AG04449 (cell line): ENCODE data around the gene FNDC11.

Source experiments
- CTCF ChIA-PET: fragments of 350-600 bp; formaldehyde crosslinking; extraction: SDS; loops from one replicate; lab custom pipeline; 2021; ENCODE audit warnings: antibody characterized with exemption; lab: Yijun Ruan, JAX
- POLR2A ChIA-PET: fragments of 400-600, 350-600 bp; formaldehyde crosslinking; extraction: SDS; loops from one replicate; lab custom pipeline; 2020; ENCODE audit warnings: antibody characterized with exemption, inconsistent platforms; lab: Yijun Ruan, JAX
- DNase-seq: peaks from one replicate; pipeline ENCODE4 v3.0.0-alpha.2; 2010; ENCODE audit warnings: low read depth, low spot score
- H3K4me3 ChIP-seq: 2 replicates; pipeline ENCODE4 v1.5.1; 2011; ENCODE audit warnings: low read depth, mild to moderate bottlenecking, control low read depth, low read length
- TF ChIP-seq, protein P1 (sequence below): IDR thresholded peaks from one replicate; pipeline ENCODE4 v1.5.1; 2011; ENCODE audit warnings: mild to moderate bottlenecking, moderate library complexity, low read length, control low read depth, inconsistent platforms; ENCODE audit not compliant: insufficient read depth; ENCODE audit errors: missing control alignments

FNDC11 gene, protein sequence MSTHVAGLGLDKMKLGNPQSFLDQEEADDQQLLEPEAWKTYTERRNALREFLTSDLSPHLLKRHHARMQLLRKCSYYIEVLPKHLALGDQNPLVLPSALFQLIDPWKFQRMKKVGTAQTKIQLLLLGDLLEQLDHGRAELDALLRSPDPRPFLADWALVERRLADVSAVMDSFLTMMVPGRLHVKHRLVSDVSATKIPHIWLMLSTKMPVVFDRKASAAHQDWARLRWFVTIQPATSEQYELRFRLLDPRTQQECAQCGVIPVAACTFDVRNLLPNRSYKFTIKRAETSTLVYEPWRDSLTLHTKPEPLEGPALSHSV

DNA sequence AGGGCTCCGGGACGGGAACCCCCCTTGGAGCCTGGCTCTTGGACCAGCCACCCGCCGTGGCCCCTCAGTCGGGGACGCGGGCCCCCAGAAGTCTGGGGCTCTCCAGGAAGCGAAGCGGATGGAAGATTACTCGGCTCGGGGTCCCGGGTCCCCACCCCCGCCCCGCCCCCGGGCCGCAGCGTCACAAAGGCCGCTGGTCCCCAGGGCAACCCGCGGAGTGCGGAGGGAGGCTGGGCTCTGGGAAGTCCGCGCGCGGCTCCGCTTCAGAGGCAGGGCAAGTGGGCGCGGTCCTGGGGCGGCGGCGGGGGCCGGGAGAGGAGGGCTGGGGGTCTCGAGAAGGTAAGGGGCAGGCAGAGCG lies at the start of gene FNDC11:
FNDC11 (plus strand) TSS at position 227 of the 358 bp plus-strand sequence. CDS start 1,505 bp downstream, outside the sequence.
- POLR2A ChIA-PET: no interaction called here
- CTCF ChIA-PET: no interaction called here
- no peak for DNase-seq
- H3K4me3 ChIP-seq: peak within 1 kb of the TSS; percentile 61
- TF ChIP-seq, protein P1, sequence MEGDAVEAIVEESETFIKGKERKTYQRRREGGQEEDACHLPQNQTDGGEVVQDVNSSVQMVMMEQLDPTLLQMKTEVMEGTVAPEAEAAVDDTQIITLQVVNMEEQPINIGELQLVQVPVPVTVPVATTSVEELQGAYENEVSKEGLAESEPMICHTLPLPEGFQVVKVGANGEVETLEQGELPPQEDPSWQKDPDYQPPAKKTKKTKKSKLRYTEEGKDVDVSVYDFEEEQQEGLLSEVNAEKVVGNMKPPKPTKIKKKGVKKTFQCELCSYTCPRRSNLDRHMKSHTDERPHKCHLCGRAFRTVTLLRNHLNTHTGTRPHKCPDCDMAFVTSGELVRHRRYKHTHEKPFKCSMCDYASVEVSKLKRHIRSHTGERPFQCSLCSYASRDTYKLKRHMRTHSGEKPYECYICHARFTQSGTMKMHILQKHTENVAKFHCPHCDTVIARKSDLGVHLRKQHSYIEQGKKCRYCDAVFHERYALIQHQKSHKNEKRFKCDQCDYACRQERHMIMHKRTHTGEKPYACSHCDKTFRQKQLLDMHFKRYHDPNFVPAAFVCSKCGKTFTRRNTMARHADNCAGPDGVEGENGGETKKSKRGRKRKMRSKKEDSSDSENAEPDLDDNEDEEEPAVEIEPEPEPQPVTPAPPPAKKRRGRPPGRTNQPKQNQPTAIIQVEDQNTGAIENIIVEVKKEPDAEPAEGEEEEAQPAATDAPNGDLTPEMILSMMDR: no peak

DNA sequence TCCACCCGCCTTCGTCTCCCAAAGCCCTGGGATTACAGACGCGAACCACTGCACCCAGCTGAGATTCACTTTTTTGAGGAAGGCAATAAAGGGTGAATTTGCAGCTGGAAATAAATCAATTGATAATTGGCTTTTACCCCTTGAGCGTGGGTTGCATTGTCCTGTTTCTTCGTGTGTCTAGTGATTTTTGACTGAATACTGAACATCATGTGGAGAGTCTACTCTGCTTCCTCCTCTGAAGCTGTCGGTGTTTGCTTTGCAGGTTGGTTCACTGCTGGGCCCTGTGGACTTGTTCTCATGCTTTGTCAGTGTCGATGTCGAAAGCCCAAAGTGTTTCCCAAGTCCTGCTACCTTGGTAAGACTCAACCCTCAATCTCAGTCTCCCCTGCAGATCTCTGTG lies 49.3 kb upstream of the FNDC11 start:
- DNase-seq: no peak
- POLR2A ChIA-PET: no interaction called here
- no peak overlapping the region for H3K4me3 ChIP-seq
- CTCF ChIA-PET: interaction anchor here (0.9 to 2.9 kb wide), 2 partner anchors 8 to 469 kb away, joined by 3 to 19 read pairs; no protein-coding TSS in a partner anchor
- TF ChIP-seq, protein P1: no peak

DNA sequence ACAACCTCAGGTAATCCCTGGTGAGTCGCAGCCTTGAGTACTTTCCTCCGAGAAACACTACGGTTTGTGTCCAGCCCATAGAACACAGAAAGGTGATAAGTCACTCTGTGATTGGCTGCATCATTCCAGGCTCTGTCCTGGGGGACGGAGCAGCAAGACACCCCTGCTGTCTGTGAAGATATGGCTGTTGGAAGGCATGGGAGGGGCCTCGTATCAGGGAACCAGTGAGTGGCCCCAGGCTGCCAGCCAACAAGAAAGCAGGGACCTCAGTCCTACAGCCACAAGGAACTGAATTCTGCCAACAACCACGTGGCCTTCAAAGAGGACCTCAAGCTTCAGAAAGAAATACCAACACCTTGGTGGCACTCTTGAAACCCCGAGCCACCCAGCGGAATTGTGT lies 48.7 kb upstream of the FNDC11 start:
- H3K4me3 ChIP-seq: no peak overlapping the region
- ChIA-PET CTCF (interaction anchor here (2.9 kb wide), 1 partner anchor 8 kb away, joined by 19 read pairs; no protein-coding TSS in a partner anchor), POLR2A (no interaction called here)
- TF ChIP-seq, protein P1: no peak
- DNase-seq: no peak

DNA sequence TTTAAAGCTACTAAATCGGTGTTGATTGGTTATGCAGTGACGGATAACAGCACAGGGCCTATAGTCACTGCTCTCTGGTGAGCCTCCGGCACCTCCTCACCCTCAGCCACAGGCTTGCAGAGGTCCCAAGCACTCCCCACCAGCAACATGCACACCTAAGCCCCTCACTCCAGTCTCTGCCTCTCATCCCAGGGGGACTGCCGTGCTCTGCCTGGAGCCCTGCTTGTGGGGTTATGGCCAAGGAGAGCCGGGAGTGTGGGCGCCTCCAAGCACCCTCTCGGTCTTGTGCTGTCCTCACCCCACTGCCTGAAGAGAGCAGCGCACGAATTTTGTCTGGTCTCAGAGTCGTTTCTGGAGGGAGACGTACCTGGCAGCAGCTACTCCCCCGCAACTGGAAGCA lies 48.2 kb upstream of the FNDC11 start:
- H3K4me3 ChIP-seq: no peak overlapping the region
- POLR2A ChIA-PET: no interaction called here
- TF ChIP-seq, protein P1: no peak
- CTCF ChIA-PET: interaction anchor here (2.9 kb wide), 1 partner anchor 9 kb away, joined by 19 read pairs; no protein-coding TSS in a partner anchor
- no peak for DNase-seq

DNA sequence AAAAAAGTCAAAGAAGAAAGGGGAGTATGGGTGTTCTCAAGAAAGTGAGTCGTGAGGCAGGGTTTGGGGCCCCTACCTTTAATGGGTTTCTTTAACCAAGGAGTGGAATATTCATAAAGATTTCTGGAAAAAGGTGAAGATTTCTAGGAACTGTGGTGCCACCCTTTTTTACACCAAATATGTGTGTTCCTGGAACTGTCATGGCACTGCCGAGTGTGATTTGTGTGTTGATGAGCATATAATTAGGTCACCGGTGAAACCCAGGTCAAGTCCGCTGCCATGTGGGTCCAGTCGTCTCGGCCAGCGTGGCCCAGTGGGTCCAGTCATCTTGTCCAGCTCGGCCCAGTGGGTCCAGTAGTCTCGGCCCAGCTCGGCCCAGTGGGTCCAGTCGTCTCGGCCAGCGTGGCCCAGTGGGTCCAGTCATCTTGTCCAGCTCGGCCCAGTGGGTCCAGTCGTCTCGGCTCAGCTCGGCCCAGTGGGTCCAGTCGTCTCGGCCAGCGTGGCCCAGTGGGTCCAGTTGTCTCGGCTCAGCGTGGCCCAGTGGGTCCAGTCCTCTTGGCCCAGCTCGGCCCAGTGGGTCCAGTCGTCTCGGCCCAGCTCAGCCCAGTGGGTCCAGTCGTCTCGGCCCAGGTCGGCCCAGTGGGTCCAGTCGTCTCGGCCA lies 46.7 kb upstream of the FNDC11 start:
- TF ChIP-seq, protein P1: no peak
- H3K4me3 ChIP-seq: no peak overlapping the region
- CTCF ChIA-PET: interaction anchor here (2.9 to 3.3 kb wide), 2 partner anchors 10 to 11 kb away, joined by 19 to 26 read pairs; no protein-coding TSS in a partner anchor
- POLR2A ChIA-PET: no interaction called here
- DNase-seq: no peak
